Measurements from ENCODE around the gene POLR3B. TPM values are rescaled to one million over a fixed set of nuclear protein-coding genes. Genes with fewer than 3 reads are reported as not detected.
A peak's percentile ranks its signal among the peaks of the same experiment; 100 is the strongest.

The POLR3B gene
- total and polyA plus RNA-seq, 2 experiments from 2014 or later = 4.0 to 14.6 TPM

DNA sequence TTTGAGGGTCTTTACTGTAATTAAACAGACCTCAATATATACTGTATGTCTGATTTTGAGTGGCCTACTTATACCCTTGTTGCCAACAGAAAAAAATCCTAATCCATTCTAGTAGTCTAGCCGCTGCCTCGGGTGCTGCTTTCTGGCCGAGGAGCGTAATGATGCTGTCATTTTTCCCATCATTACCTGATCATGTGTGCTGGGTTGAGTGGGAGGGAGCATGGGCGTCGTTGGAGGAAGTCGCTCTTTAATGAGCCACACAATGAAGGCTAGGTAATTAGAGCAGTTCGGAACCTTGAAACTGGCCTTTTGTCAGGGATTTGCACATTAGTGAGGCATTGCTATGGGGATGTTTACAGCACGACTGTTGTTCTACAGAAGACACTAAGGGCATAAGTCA lies 149.1 kb downstream of the POLR3B start:
- no peak overlapping the region for H3K4me3 ChIP-seq
- Mint-ChIP-seq H3K4me1 (peaks cover 11% of the 10 kb centered on the region), H3K4me3 (no peak overlapping the region), H3K27me3 (ENCODE audit: insufficient read depth, low read depth, poor library complexity) (peaks cover 3% of the 10 kb centered on the region), H3K27ac (no peak overlapping the region), H3K36me3 (ENCODE audit: low read depth) (no peaks in the 10 kb centered on the region), H3K9me3 (no peaks in the 10 kb centered on the region)
- H3K79me2 ChIP-seq (replicated peaks; ENCODE audit: insufficient read depth) = no peaks in the 10 kb centered on the region
- H3F3A ChIP-seq (replicated peaks; ENCODE audit: low read depth) = no peaks in the 10 kb centered on the region
- no peaks in the 10 kb centered on the region for H3K27me3 ChIP-seq (ENCODE audit: insufficient read depth)
- H3K27ac ChIP-seq (ENCODE audit: low read depth) = no peak overlapping the region
- TF ChIP-seq JUNB (IDR thresholded peaks at IDR 0.05; ENCODE audit: unreplicated experiment) (no peak), STAT1 (IDR thresholded peaks at IDR 0.05; ENCODE audit: unreplicated experiment) (no peak), POLR2AphosphoS5 (IDR thresholded peaks at IDR 0.05; ENCODE audit: low read depth) (no peak), REST (IDR thresholded peaks at IDR 0.05; ENCODE audit: unreplicated experiment) (no peak), EZH2 (IDR thresholded peaks at IDR 0.05; ENCODE audit: low read depth, unreplicated experiment) (no peak), NANOG (IDR thresholded peaks at IDR 0.05; ENCODE audit: borderline replicate concordance) (no peak), ZNF331 (CRISPR knock-in tag; IDR thresholded peaks at IDR 0.05; ENCODE audit: low read depth) (no peak), CREB1 (CRISPR knock-in tag; IDR thresholded peaks at IDR 0.05; ENCODE audit: low read depth) (no peak), ZNF114 (CRISPR knock-in tag; IDR thresholded peaks at IDR 0.05) (no peak), ZNF462 (CRISPR knock-in tag; IDR thresholded peaks at IDR 0.05) (no peak), EZH2phosphoT487 (IDR thresholded peaks at IDR 0.05; ENCODE audit: unreplicated experiment) (no peak)
- TF ChIP-seq, protein P1, sequence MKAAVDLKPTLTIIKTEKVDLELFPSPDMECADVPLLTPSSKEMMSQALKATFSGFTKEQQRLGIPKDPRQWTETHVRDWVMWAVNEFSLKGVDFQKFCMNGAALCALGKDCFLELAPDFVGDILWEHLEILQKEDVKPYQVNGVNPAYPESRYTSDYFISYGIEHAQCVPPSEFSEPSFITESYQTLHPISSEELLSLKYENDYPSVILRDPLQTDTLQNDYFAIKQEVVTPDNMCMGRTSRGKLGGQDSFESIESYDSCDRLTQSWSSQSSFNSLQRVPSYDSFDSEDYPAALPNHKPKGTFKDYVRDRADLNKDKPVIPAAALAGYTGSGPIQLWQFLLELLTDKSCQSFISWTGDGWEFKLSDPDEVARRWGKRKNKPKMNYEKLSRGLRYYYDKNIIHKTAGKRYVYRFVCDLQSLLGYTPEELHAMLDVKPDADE (IDR thresholded peaks at IDR 0.05) = no peak
- TF ChIP-seq, protein P2, sequence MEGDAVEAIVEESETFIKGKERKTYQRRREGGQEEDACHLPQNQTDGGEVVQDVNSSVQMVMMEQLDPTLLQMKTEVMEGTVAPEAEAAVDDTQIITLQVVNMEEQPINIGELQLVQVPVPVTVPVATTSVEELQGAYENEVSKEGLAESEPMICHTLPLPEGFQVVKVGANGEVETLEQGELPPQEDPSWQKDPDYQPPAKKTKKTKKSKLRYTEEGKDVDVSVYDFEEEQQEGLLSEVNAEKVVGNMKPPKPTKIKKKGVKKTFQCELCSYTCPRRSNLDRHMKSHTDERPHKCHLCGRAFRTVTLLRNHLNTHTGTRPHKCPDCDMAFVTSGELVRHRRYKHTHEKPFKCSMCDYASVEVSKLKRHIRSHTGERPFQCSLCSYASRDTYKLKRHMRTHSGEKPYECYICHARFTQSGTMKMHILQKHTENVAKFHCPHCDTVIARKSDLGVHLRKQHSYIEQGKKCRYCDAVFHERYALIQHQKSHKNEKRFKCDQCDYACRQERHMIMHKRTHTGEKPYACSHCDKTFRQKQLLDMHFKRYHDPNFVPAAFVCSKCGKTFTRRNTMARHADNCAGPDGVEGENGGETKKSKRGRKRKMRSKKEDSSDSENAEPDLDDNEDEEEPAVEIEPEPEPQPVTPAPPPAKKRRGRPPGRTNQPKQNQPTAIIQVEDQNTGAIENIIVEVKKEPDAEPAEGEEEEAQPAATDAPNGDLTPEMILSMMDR (conservative IDR thresholded peaks at IDR 0.05; ENCODE audit: low read depth in 2 of 2) = no peak
- no peak overlapping the region for H2AFZ ChIP-seq
- H3K9me2 ChIP-seq (ENCODE audit: insufficient read depth) = no peaks in the 10 kb centered on the region
- DNase-seq (ENCODE audit: low spot score) = no peak
- ATAC-seq = peak; percentile 45; the same call in 2 of the 3 replicates
- peak overlapping the region; percentile 9; the same call in 1 of the 2 replicates for H3K4me2 ChIP-seq
- peaks cover 14% of the 10 kb centered on the region; the same call in 1 of the 2 replicates for H3K4me1 ChIP-seq (ENCODE audit: insufficient read depth)
- H3K36me3 ChIP-seq (ENCODE audit: insufficient read depth) = no peaks in the 10 kb centered on the region; the same call in 1 of the 2 replicates
- H4K20me1 ChIP-seq (replicated peaks; ENCODE audit: insufficient read depth) = no peaks in the 10 kb centered on the region

Measured in GM23338 (cell line).